ENCODE measurements around the gene PGS1. TPM values are rescaled to one million over a fixed set of nuclear protein-coding genes. Genes with fewer than 3 reads are reported as not detected.
A peak's percentile ranks its signal among the peaks of the same experiment; 100 is the strongest.

PGS1 gene
- total RNA-seq, 2 experiments from 2014 or later: 46.5 to 51.0 TPM

- no peaks in the 10 kb centered on the region for H3K36me3 Mint-ChIP-seq (ENCODE audit: low read depth)
- ChIA-PET POLR2A (no interaction called here), CTCF (no interaction called here)
- no peaks in the 10 kb centered on the region for H3K9me3 Mint-ChIP-seq (ENCODE audit: insufficient read depth)
- ATAC-seq (no peak), DNase-seq (no peak)
- no peak overlapping the region for H3K27ac Mint-ChIP-seq
- no peaks in the 10 kb centered on the region for H3K27me3 Mint-ChIP-seq (ENCODE audit: low read depth)
- no peak overlapping the region for H3K4me3 Mint-ChIP-seq
- no peaks in the 10 kb centered on the region for H3K4me1 Mint-ChIP-seq (ENCODE audit: low read depth)
These were observed 88.6 kb downstream of the PGS1 start for GRCh38 chr17:78466786-78467715.

DNA sequence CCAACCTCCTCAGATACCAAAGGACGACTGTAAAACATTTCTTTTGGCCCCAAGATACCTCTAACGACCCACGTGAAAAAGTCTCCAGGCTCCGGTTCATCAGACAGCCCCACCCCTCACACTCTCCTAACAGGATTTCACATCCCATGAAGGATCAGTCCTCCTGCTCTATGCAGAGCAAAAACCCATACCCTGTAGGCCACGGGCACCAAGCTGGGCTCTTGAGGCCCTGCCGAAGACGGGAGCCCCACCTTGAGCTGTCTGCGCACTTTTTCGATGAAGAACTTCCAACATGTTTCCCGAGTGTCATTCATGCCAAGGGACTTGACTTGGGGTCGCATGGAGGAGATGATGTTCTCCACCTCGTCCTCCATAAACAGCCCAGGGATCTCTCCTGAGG is 89.9 kb downstream of the PGS1 start:
- DNase-seq (no peak), ATAC-seq (no peak)
- Mint-ChIP-seq H3K4me1 (ENCODE audit: low read depth) (peaks cover 4% of the 10 kb centered on the region), H3K27ac (no peak overlapping the region), H3K27me3 (ENCODE audit: low read depth) (no peaks in the 10 kb centered on the region), H3K9me3 (ENCODE audit: insufficient read depth) (no peaks in the 10 kb centered on the region), H3K4me3 (no peak overlapping the region), H3K36me3 (ENCODE audit: low read depth) (no peaks in the 10 kb centered on the region)
- POLR2A ChIA-PET: no interaction called here
- CTCF ChIA-PET: interaction anchor here (0.5 kb wide), 1 partner anchor 392 kb away, joined by 3 read pairs; no protein-coding TSS in a partner anchor

DNA sequence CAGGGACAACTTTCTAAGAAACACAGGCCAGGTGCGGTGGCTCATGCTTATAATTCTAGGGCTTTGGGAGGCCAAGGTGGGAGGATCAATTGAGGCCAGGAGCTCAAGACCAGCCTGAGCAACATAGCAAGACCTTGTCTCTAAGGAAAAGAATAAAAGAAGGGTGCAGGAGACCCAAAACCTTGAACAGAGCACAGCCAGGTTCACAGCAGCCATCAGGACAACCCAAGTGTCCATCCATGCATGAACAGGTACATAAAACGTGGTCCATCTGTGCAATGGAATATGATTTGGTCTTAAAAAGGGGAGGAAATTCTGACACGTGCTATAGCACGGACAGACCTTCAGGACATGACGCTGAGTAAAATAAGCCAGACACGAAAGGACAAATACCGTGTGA is 91.0 kb downstream of the PGS1 start:
- no peaks in the 10 kb centered on the region for H3K36me3 Mint-ChIP-seq (ENCODE audit: low read depth)
- DNase-seq: no peak
- no peak for ATAC-seq
- CTCF ChIA-PET: no interaction called here
- peaks cover under 1% of the 10 kb centered on the region for H3K27me3 Mint-ChIP-seq (ENCODE audit: low read depth)
- no peak overlapping the region for H3K27ac Mint-ChIP-seq
- H3K4me3 Mint-ChIP-seq: no peak overlapping the region
- no peaks in the 10 kb centered on the region for H3K9me3 Mint-ChIP-seq (ENCODE audit: insufficient read depth)
- POLR2A ChIA-PET: no interaction called here
- peaks cover 6% of the 10 kb centered on the region for H3K4me1 Mint-ChIP-seq (ENCODE audit: low read depth)

GRCh38 chr17:78471635-78472034 is 93.2 kb downstream of the PGS1 start:
- Mint-ChIP-seq H3K27me3 (ENCODE audit: low read depth) (peaks cover 4% of the 10 kb centered on the region), H3K9me3 (ENCODE audit: insufficient read depth) (no peaks in the 10 kb centered on the region), H3K27ac (no peak overlapping the region), H3K4me1 (ENCODE audit: low read depth) (peaks cover 14% of the 10 kb centered on the region), H3K36me3 (ENCODE audit: low read depth) (no peaks in the 10 kb centered on the region), H3K4me3 (no peak overlapping the region)
- ATAC-seq (no peak), DNase-seq (no peak)
- ChIA-PET CTCF (no interaction called here), POLR2A (no interaction called here)

GRCh38 chr17:78472035-78472905 is 93.8 kb downstream of the PGS1 start:
- Mint-ChIP-seq H3K9me3 (ENCODE audit: insufficient read depth) (no peaks in the 10 kb centered on the region), H3K4me3 (no peak overlapping the region), H3K27me3 (ENCODE audit: low read depth) (peaks cover 4% of the 10 kb centered on the region), H3K4me1 (ENCODE audit: low read depth) (peaks cover 14% of the 10 kb centered on the region), H3K27ac (peak overlapping the region; percentile 33), H3K36me3 (ENCODE audit: low read depth) (no peaks in the 10 kb centered on the region)
- POLR2A ChIA-PET: no interaction called here
- CTCF ChIA-PET: no interaction called here
- DNase-seq (no peak), ATAC-seq (no peak)

- H3K4me1 Mint-ChIP-seq (ENCODE audit: low read depth): peaks cover 14% of the 10 kb centered on the region
- peak; percentile 23 for ATAC-seq
- H3K27me3 Mint-ChIP-seq (ENCODE audit: low read depth): peaks cover 4% of the 10 kb centered on the region
- ChIA-PET POLR2A (no interaction called here), CTCF (no interaction called here)
- no peak overlapping the region for H3K27ac Mint-ChIP-seq
- no peaks in the 10 kb centered on the region for H3K36me3 Mint-ChIP-seq (ENCODE audit: low read depth)
- no peaks in the 10 kb centered on the region for H3K9me3 Mint-ChIP-seq (ENCODE audit: insufficient read depth)
- no peak for DNase-seq
- no peak overlapping the region for H3K4me3 Mint-ChIP-seq
These were observed 95.6 kb downstream of the PGS1 start for GRCh38 chr17:78473951-78474613.

Other genes with a start within 250 kb of the PGS1 start
- 100 to 1,000 TPM; 407 to 476 TPM for gene TMC6, start 249.9 kb upstream of the PGS1 start, total RNA-seq
- 100 to 1,000 TPM; 258 to 278 TPM for gene TMC8, start 247.9 kb upstream of the PGS1 start, total RNA-seq
- not detected for gene C17orf99, start 232.3 kb upstream of the PGS1 start, total RNA-seq
- 10 to 100 TPM; 41.1 to 44.3 TPM for gene SYNGR2, start 210.1 kb upstream of the PGS1 start, total RNA-seq
- gene TK1, start 191.6 kb upstream of the PGS1 start, total RNA-seq: 100 to 1,000 TPM; 139 to 142 TPM
- 10 to 100 TPM; 17.7 to 20.7 TPM for gene AFMID, start 191.3 kb upstream of the PGS1 start, total RNA-seq
- 100 to 1,000 TPM; 108 to 114 TPM for gene BIRC5, start 164.4 kb upstream of the PGS1 start, total RNA-seq
- not detected for gene TMEM235, start 147.0 kb upstream of the PGS1 start, total RNA-seq
- 1 to 10 TPM; 9.1 TPM for gene SOCS3, start 18.6 kb upstream of the PGS1 start, total RNA-seq
- gene DNAH17, start 198.7 kb downstream of the PGS1 start, total RNA-seq: under 1 TPM; 0.10 to 0.61 TPM